Neural cell (in vitro differentiated cells): ENCODE measurements around the gene NUDT3. TPM values are rescaled to one million over a fixed set of nuclear protein-coding genes. Genes with fewer than 3 reads are reported as not detected.
A peak's percentile ranks its signal among the peaks of the same experiment; 100 is the strongest.

Experiments used
- H2AFZ ChIP-seq: fragments of 200-600, 300-800 bp; sonication (generic), shearing (Covaris generic); 2 replicates; pipeline ENCODE4 v1.6.0; 2014; ENCODE audit warnings: low read depth, mild to moderate bottlenecking, antibody characterized with exemption, low read length, moderate library complexity
- H3F3A ChIP-seq: fragments of 200-600 bp; shearing (Covaris generic); 2 replicates; pipeline ENCODE4 v1.6.1; 2016; ENCODE audit warnings: mild to moderate bottlenecking, moderate library complexity, mixed read lengths, antibody characterized with exemption, low read length; ENCODE audit not compliant: insufficient read depth, poor library complexity, severe bottlenecking
- H3K27ac ChIP-seq: fragments of 200-600, 300-800 bp; sonication (generic), shearing (Covaris generic); 2 replicates; pipeline ENCODE4 v1.5.1; 2014; ENCODE audit warnings: mild to moderate bottlenecking, low read length, moderate library complexity
- H3K27me3 ChIP-seq: fragments of 300-800, 200-600 bp; sonication (generic), shearing (Covaris generic); 2 replicates; pipeline ENCODE4 v1.6.0; 2014; ENCODE audit warnings: mild to moderate bottlenecking, low read depth, low read length, moderate library complexity; ENCODE audit not compliant: insufficient read depth
- H3K36me3 ChIP-seq: fragments of 300-800, 200-600 bp; sonication (generic), shearing (Covaris generic); 2 replicates; pipeline ENCODE4 v1.5.1; 2014; ENCODE audit warnings: mild to moderate bottlenecking, antibody characterized with exemption, low read length, moderate library complexity; ENCODE audit not compliant: insufficient read depth
- H3K4me2 ChIP-seq: fragments of 300-800, 200-600 bp; sonication (generic), shearing (Covaris generic); 2 replicates; pipeline ENCODE4 v1.6.0; 2014; ENCODE audit warnings: mild to moderate bottlenecking, low read length
- H3K4me3 ChIP-seq: fragments of 300-800, 200-600 bp; sonication (generic), shearing (Covaris generic); 2 replicates; pipeline ENCODE4 v1.5.1; 2014; ENCODE audit warnings: mild to moderate bottlenecking, low read length, moderate library complexity
- H3K79me2 ChIP-seq: fragments of 200-600 bp; shearing (Covaris generic); replicated peaks from 2 replicates; pipeline ENCODE4 v1.6.0; 2014; ENCODE audit warnings: mild to moderate bottlenecking, low read length, moderate library complexity; ENCODE audit not compliant: insufficient read depth
- H3K9ac ChIP-seq: fragments of 300-800, 200-600 bp; sonication (generic), shearing (Covaris generic); 2 replicates; pipeline ENCODE4 v1.6.1; 2016; ENCODE audit warnings: mild to moderate bottlenecking, low read length, mixed read lengths
- H3K9me2 ChIP-seq: fragments of 200-600 bp; shearing (Covaris generic); 2 replicates; pipeline ENCODE4 v1.6.1; 2016; ENCODE audit warnings: mild to moderate bottlenecking, low read length, mixed read lengths; ENCODE audit not compliant: insufficient read depth
- H3K9me3 ChIP-seq: fragments of 200-600, 300-800 bp; sonication (generic), shearing (Covaris generic); 2 replicates; pipeline ENCODE4 v1.6.1; 2016; ENCODE audit warnings: mild to moderate bottlenecking, mixed run types, low read length, moderate library complexity, mixed read lengths
- H4K20me1 ChIP-seq: fragments of 200-600 bp; shearing (Covaris generic); 2 replicates; pipeline ENCODE4 v1.6.1; 2016; ENCODE audit warnings: mild to moderate bottlenecking, mixed run types; ENCODE audit not compliant: insufficient read depth
- CTCF ChIP-seq: fragments of 450-650 bp; IDR thresholded peaks from 2 replicates; pipeline ENCODE4 v1.5.1; 2014; ENCODE audit warnings: antibody characterized with exemption, mild to moderate bottlenecking, moderate library complexity; ENCODE audit not compliant: poor library complexity, severe bottlenecking
- EP300 ChIP-seq: fragments of 450-650 bp; conservative IDR thresholded peaks from 2 replicates; pipeline ENCODE4 v1.6.1; 2014; ENCODE audit warnings: antibody characterized with exemption, mild to moderate bottlenecking, moderate library complexity; ENCODE audit not compliant: poor library complexity, severe bottlenecking
- EZH2 ChIP-seq: fragments of 200-600, 300-800 bp; shearing (Covaris generic), sonication (generic); IDR thresholded peaks from 2 replicates; pipeline ENCODE4 v1.6.1; 2014; ENCODE audit warnings: antibody characterized with exemption, low read length, borderline replicate concordance, mild to moderate bottlenecking; ENCODE audit not compliant: insufficient read depth, poor library complexity, severe bottlenecking
- MXI1 ChIP-seq: fragments of 450-650 bp; conservative IDR thresholded peaks from 2 replicates; pipeline ENCODE4 v1.6.1; 2014; ENCODE audit warnings: antibody characterized with exemption, mild to moderate bottlenecking; ENCODE audit not compliant: poor library complexity, severe bottlenecking
- POLR2AphosphoS5 ChIP-seq: IDR thresholded peaks from 2 replicates; pipeline ENCODE4 v1.6.1; 2012
- RAD21 ChIP-seq: fragments of 450-650 bp; conservative IDR thresholded peaks from 2 replicates; pipeline ENCODE4 v1.6.1; 2014; ENCODE audit warnings: antibody characterized with exemption, mild to moderate bottlenecking, moderate library complexity
- REST ChIP-seq: IDR thresholded peaks from 2 replicates; pipeline ENCODE4 v1.6.1; 2012; ENCODE audit warnings: borderline replicate concordance
- SMC3 ChIP-seq: fragments of 450-650 bp; conservative IDR thresholded peaks from 2 replicates; pipeline ENCODE4 v1.6.1; 2014; ENCODE audit warnings: antibody characterized with exemption, mild to moderate bottlenecking, moderate library complexity; ENCODE audit not compliant: poor library complexity
- TAF1 ChIP-seq: IDR thresholded peaks from 2 replicates; pipeline ENCODE4 v1.6.1; 2012; ENCODE audit warnings: low read depth
- polyA plus RNA-seq: library from polyadenylated mRNA; depleted of rRNA; stranded (reverse); fragments of >200 nt; gene quantifications from 2 replicates; pipeline ENCODE4 v1.2.3, GENCODE V29; 2014

NUDT3 gene
- polyA plus RNA-seq, 1 donor from 2014 or later: 80.2 TPM

- Histone ChIP-seq H3K27ac (no peak overlapping the region), H3K9me2 (no peaks in the 10 kb centered on the region), H3K79me2 (no peaks in the 10 kb centered on the region), H3K27me3 (no peaks in the 10 kb centered on the region), H3K4me2 (no peak overlapping the region), H3F3A (no peaks in the 10 kb centered on the region), H3K9ac (no peak overlapping the region), H3K36me3 (no peaks in the 10 kb centered on the region), H2AFZ (no peak overlapping the region), H3K9me3 (no peaks in the 10 kb centered on the region), H4K20me1 (no peaks in the 10 kb centered on the region), H3K4me3 (no peak overlapping the region)
- no peak for TF ChIP-seq TAF1
- no peak for TF ChIP-seq RAD21
- no peak for TF ChIP-seq CTCF
- no peak for TF ChIP-seq REST
- TF ChIP-seq EP300: no peak
- no peak for TF ChIP-seq SMC3
- no peak for TF ChIP-seq EZH2
- TF ChIP-seq MXI1: no peak
- no peak for TF ChIP-seq POLR2AphosphoS5
Measured at GRCh38 chr6:34435916-34436315, 43.4 kb upstream of the NUDT3 start.

- H3K9me2 ChIP-seq: no peaks in the 10 kb centered on the region
- TF ChIP-seq MXI1 (peak; percentile 90), SMC3 (peak; percentile 61), RAD21 (peak; percentile 57), REST (peak; percentile 94), POLR2AphosphoS5 (peak; percentile 94), EZH2 (no peak), TAF1 (peak; percentile 92), CTCF (peak; percentile 26), EP300 (peak; percentile 54)
- H3K79me2 ChIP-seq: peaks cover 3% of the 10 kb centered on the region
- no peaks in the 10 kb centered on the region for H3K27me3 ChIP-seq
- peak within 1 kb of the TSS; percentile 54 for H3K4me2 ChIP-seq
- peak within 1 kb of the TSS; percentile 94 for H3K4me3 ChIP-seq
- no peaks in the 10 kb centered on the region for H3K36me3 ChIP-seq
- no peaks in the 10 kb centered on the region for H4K20me1 ChIP-seq
- H3K9me3 ChIP-seq: no peaks in the 10 kb centered on the region
- H3F3A ChIP-seq: no peaks in the 10 kb centered on the region
- peak within 1 kb of the TSS; percentile 74 for H3K27ac ChIP-seq
- H2AFZ ChIP-seq: peak within 1 kb of the TSS; percentile 40
- H3K9ac ChIP-seq: peak within 1 kb of the TSS; percentile 77
Measured at GRCh38 chr6:34425498-34426410, 33.3 kb upstream of the NUDT3 start, which contains the start of gene RPS10. RPS10 (minus strand) TSS chr6:34426069; CDS start chr6:34425221, 848 bp downstream.
